ENCODE data around the gene CCNE1.
"Not testable (repeated sequence)": the region's sequence is repeated elsewhere in the genome, so short reads cannot be mapped to it uniquely, and the experiment has no call there.

Gene CCNE1

GRCh38 chr19:29787281-29787680 lies 24.5 kb upstream of the CCNE1 start:
- no peak for DNase-seq (ENCODE audit: low read depth)

GRCh38 chr19:29789007-29789406 lies 22.8 kb upstream of the CCNE1 start:
- DNase-seq (ENCODE audit: low read depth), result peak; percentile 23

- no peak for DNase-seq (ENCODE audit: low read depth)
These were observed 18.6 kb upstream of the CCNE1 start for GRCh38 chr19:29793116-29793727.

- DNase-seq (ENCODE audit: low read depth), result not testable (repeated sequence)
These were observed 17.3 kb upstream of the CCNE1 start for GRCh38 chr19:29794490-29794889.

- DNase-seq (ENCODE audit: low read depth), result no peak
These were observed 16.2 kb upstream of the CCNE1 start for GRCh38 chr19:29795461-29796172.

- DNase-seq (ENCODE audit: low read depth), result no peak
These were observed 15.6 kb upstream of the CCNE1 start for GRCh38 chr19:29796173-29796573.

- DNase-seq (ENCODE audit: low read depth), result peak; percentile 60
These were observed 12.9 kb upstream of the CCNE1 start for GRCh38 chr19:29798774-29799497.

GRCh38 chr19:29800100-29800825 lies 11.5 kb upstream of the CCNE1 start:
- no peak for DNase-seq (ENCODE audit: low read depth)

GRCh38 chr19:29803951-29804350 lies 7.8 kb upstream of the CCNE1 start:
- not testable (repeated sequence) for DNase-seq (ENCODE audit: low read depth)

GRCh38 chr19:29804493-29804892 lies 7.3 kb upstream of the CCNE1 start:
- no peak for DNase-seq (ENCODE audit: low read depth)

GRCh38 chr19:29805031-29805965 lies 6.5 kb upstream of the CCNE1 start:
- peak; percentile 3 for DNase-seq (ENCODE audit: low read depth)

- peak; percentile 80 for DNase-seq (ENCODE audit: low read depth)
These were observed 5.5 kb upstream of the CCNE1 start for GRCh38 chr19:29806098-29806866.

GRCh38 chr19:29807178-29807577 lies 4.6 kb upstream of the CCNE1 start:
- DNase-seq (ENCODE audit: low read depth), result no peak

GRCh38 chr19:29807870-29808405 lies 3.9 kb upstream of the CCNE1 start:
- DNase-seq (ENCODE audit: low read depth), result no peak

GRCh38 chr19:29809795-29810503 lies 1.8 kb upstream of the CCNE1 start:
- DNase-seq (ENCODE audit: low read depth), result no peak

GRCh38 chr19:29810504-29810871 lies 1.3 kb upstream of the CCNE1 start:
- peak; percentile 56 for DNase-seq (ENCODE audit: low read depth)

GRCh38 chr19:29812080-29812880 lies 489 bp downstream of the CCNE1 start:
- DNase-seq (ENCODE audit: low read depth), result no peak

- DNase-seq (ENCODE audit: low read depth), result no peak
These were observed 1.1 kb downstream of the CCNE1 start for GRCh38 chr19:29812881-29813275.

GRCh38 chr19:29813642-29814041 lies 1.9 kb downstream of the CCNE1 start:
- DNase-seq (ENCODE audit: low read depth), result no peak

Measured in iris pigment epithelial cell (primary cell).